Forelimb muscle (tissue), 1 donor: ENCODE data around the gene TUBB6. TPM values are rescaled to one million over a fixed set of nuclear protein-coding genes. Genes with fewer than 3 reads are reported as not detected.

Source experiments
- DNase-seq: peaks from one replicate; pipeline ENCODE4 v3.0.0-alpha.2; 2013; ENCODE audit warnings: low read depth
- polyA plus RNA-seq: library from polyadenylated mRNA; unstranded; fragments of 120-200 nt; gene quantifications from one replicate; pipeline ENCODE4 v1.2.1, GENCODE V29; 2013; ENCODE audit not compliant: insufficient read length

Gene TUBB6
- polyA plus RNA-seq, 1 donor: 224 TPM

DNA sequence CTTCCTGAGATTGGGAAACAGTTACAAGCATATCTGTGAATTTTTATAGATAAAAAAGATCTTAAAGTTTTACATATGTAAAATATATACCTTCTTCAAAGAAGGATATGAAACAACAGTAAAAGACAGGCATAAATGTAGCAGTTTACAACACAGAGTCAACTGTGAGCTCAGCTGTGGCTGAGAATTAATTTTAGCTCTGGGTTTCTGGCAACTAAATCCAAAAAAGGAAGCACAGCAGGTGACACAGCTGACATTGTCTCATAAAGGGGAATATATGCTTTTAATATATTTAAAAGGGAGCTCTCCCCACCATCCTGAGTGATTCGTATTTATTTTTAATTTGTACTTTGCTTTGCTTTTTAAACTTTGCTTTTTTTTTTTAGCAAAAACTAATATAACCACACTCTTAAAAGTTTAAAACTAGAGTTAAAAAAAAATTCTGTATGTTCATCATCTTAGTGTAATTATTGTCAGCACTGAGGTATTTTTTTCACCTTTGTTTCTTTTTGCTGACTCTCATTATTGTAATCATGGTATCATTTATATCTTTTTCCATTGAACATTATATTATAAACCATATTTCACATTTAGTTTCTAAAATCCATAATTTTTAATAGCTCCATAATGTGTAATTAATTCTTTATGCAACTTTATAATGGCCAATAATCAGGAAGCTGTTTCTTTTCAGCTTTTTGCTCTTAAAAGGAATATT lies 6.7 kb downstream of the TUBB6 start:
- no peak for DNase-seq

DNA sequence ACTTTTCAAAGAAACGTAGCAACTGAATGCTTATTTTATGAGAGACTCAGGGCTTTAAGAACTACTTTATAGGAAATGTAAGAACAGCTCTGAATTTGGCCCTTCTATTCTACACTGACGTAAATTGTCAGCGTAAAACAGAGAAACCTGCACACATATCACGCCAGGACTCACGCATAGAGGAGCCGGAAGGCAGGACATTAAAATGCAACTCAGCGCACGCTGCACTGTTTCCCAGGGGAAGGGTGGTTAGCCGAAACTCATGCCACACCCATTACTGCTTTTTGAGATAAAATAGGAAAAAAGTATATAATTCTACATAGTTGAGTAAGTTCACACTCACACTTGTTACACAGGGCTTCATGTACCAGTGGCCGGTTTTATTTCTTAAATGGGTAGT lies 7.4 kb downstream of the TUBB6 start:
- no peak for DNase-seq

DNA sequence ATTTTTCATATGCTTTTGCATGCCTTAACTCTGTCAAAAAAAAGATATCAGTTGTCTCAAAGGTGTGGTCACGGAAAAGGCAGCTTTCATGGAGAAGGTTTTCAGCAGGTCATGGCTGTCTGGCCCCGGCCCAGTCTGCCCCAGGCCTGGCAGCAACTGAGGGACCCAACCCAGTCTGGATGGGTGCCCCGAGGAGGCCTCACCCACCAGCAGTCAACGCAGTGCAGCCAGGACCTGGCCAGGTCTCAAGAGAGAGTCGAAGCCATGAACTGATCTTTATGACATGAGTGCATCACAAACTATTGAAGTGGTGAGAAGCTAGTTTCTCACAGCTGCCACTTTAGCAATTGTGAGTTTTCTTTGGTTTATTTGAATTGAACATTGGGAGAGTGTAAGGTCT lies 7.9 kb downstream of the TUBB6 start:
- DNase-seq: no peak

DNA sequence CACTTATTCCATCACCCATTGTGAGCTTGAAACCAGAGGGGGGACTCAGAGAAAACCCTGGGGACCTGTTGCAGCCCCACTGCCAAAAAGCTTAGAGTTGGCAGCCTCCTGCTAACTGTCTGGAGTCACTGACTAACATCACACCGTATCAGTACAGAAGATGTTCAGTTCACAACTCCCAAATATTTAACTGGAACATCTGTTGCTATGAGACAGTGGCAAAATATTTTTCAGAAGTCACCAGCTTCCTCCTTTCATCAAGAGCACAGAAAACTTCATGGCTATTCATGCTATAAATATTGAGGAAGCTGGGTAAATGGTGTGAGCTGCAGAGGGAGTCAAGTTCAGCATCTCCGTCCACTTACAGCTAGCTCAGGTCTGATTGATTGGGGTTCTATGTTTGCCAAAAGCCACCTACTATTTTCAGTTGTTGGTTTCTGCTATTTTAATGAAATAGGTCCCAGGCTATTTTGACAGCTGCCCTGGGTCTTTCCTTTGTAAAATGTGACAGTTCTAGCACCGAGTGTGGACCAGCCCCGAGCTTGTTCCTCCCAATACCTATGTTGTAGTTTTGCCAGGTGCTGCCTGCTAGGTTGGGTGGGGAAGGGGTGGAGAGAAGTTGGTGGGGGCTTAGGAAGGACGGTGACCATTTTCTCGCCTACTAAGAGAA lies 9.8 kb downstream of the TUBB6 start:
- no peak for DNase-seq

DNA sequence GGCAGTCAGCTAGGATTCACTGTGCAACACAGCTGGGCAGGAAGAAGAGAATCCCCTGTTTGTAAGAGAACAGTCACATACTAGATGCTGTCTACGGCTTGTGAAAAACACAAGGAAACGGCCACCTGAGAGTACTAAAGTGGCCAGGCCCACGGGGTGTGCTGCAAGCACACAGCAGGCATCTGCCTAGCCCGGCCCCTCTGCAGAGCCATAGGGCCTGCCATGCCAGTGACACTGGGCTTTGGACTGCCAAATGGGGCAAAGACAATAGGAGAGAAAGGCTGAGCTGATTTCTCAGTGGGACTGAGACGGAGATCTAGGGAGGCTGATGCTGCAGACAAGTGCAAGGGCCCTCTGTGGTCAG lies 10.3 kb downstream of the TUBB6 start:
- DNase-seq: no peak

DNA sequence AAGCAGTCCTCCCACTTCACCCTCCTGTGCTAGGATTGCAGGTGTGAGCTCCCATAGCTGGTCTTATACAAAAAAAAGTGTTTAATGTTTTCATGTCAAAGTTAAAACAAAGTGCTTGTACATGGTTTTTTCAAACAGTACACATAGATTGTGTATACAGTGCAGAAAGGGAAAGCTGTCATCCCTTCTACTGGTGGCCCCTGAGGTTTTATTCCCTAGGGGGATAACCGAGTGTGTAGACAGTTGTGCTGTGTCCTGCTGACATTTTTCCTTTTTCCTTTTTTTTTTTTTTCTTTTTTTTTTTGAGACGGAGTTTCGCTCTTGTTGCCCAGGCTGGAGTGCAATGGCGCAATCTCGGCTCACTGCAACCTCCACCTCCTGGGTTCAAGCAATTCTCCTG lies 10.8 kb downstream of the TUBB6 start:
- DNase-seq: no peak

DNA sequence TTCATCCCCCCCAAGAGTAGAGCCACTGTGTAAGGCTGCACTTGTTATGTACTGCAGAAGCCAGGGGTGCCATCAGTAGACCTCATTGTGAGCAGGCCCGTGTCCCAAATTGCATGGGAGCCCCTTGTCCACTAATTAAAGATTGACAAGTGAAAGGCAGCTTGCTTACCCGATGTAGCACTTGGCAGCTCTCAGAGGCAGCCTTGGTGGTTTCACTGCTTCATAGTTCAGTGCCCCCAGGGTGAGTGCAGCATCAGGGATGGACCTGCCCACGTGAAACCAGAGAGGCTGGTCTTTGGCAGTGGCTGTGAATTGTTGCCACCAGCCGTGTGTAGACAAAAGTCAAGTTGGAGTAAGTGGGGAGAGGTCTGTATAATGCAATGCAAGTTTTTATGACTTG lies 13.3 kb downstream of the TUBB6 start:
- DNase-seq: no peak

DNA sequence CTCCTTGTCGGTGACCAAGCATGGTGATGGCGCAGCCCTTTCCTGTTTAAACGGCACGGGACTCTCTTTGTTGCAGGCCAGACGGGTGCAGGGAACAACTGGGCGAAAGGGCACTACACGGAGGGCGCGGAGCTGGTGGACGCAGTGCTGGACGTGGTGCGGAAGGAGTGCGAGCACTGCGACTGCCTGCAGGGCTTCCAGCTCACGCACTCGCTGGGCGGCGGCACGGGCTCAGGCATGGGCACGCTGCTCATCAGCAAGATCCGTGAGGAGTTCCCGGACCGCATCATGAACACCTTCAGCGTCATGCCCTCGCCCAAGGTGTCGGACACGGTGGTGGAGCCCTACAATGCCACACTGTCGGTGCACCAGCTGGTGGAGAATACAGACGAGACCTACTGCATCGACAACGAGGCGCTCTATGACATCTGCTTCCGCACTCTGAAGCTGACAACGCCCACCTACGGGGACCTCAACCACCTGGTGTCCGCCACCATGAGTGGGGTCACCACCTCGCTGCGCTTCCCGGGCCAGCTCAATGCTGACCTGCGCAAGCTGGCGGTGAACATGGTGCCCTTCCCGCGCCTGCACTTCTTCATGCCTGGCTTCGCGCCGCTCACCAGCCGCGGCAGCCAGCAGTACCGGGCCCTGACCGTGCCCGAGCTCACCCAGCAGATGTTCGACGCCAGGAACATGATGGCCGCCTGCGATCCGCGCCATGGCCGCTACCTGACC lies 17.1 kb downstream of the TUBB6 start:
- no peak for DNase-seq

DNA sequence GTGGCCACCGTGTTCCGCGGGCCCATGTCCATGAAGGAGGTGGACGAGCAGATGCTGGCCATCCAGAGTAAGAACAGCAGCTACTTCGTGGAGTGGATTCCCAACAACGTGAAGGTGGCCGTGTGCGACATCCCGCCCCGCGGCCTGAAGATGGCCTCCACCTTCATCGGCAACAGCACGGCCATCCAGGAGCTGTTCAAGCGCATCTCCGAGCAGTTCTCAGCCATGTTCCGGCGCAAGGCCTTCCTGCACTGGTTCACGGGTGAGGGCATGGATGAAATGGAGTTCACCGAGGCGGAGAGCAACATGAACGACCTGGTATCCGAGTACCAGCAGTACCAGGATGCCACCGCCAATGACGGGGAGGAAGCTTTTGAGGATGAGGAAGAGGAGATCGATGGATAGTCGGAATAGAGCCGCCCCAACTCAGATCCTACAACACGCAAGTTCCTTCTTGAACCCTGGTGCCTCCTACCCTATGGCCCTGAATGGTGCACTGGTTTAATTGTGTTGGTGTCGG lies 17.7 kb downstream of the TUBB6 start:
- no peak for DNase-seq

DNA sequence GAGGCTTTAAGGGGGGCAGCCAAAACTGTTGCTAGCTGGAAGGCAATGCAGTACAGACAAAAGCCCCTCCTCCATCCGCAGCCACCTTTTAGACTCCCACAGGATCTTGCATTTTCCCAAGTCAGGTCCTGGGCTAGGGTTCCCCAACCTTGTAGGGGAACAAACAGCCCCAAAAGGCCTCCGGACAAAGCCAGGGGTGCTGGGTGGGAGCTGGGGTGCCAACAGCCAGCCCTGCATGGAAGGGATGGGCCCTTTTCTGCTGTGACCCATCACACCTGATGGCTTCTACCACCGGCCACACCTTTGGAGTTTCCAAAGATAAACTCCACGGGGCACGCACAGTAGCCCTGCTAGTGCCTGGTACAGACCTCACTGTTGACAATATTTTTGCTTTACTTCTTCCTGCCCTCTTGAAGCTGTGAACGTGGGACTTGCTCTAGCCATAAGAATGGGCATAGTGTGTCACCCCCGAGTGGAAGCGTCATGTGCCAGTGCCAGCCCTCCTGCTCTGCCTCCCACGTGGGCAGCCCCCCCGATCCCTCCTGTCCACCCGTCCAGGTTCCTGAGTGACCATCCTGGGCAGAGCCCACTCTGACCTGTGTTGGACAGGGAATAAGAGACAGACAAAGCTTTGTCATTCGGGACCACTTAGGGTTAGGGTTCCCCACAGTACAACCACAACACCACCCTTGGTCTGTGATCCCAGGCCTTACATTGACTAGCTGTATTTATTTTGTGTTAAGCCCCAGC lies 18.8 kb downstream of the TUBB6 start:
- DNase-seq: no peak

DNA sequence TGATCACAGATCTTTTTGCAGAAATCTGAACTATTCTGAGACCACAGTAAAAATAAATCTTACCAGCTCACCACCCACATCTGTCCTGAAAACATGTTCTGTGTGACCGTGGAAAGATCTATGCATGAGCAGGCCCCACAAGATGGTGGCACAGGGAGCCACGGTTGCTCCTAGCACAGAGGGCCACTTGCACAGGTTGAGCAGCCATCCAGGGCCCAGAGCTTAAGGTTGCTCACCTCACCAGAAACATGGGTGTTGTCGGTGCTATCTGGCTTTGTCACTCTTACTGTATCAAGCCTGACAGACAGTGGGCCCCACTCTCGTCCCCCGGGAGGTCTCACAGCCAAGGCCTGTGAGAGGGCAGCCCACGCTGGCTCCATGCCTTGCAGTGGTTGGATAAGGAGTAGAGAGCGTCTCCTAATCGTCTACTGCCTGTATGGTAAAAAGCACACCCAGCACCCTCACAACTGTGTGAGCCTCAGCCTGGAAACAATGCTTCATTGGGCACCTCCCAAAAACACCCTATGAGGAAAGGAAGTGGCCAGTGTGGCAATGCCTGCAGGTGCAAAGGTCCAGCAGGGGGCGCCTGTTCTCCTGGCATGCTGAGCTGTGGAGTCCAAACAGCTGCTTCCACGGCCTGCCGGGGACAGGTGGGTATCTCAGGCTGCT lies 19.6 kb downstream of the TUBB6 start:
- DNase-seq: no peak

DNA sequence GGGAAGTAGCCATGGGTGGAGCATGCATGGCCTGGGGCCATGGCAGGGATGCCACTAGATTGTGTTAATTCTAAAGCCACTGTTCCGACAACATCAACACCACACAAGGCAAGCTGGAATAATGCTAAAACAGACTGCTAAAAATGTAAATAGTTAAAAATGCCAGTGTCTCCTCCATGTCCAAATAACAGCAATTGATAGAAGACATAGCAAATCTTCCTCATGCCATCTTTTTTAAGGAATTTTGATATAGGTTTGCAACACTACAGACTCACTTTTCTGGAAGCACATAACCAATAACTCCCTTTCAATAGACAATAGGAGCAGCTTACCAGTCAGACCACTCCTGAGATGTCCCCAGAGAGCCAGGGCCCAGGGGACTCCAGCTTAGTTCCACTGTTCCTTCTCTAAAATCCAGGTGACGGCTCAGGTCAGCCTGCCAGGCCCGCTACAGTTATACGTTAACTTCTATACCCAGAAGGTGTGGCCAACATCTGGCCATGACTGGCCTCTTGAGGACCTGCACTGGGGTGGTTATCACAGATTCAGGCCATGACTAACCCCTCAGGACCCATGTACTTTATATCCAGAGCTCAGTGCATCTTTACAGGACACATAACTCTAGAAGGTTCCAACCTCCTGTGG lies 20.3 kb downstream of the TUBB6 start:
- no peak for DNase-seq

DNA sequence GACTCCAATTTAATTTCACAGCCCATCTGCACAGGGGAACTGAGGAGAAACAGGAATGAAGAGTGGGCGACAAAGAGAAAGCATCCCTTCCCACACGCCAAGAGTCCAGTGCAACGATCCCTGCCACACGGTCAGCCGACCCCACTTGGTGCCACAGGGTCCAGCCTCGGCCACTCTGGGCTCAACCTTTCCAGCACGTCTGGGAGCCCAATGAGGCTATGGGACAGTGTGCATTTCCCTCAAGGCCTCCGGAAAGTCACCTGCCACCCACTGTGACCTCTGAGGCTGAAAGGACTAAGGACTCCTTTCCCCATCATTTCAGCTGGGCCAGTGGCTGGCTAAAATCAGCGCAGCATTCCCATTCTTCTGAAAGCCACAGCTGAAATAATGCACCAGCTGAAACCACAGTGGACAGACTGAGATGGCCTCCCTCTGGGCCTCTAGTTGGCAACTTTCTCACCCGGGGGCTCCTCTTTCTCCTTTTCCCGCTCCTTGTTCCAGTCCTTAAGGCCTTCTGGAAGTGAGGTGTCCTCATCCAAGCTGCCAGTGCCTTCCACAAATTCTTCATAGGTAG lies 21.2 kb downstream of the TUBB6 start:
- no peak for DNase-seq

DNA sequence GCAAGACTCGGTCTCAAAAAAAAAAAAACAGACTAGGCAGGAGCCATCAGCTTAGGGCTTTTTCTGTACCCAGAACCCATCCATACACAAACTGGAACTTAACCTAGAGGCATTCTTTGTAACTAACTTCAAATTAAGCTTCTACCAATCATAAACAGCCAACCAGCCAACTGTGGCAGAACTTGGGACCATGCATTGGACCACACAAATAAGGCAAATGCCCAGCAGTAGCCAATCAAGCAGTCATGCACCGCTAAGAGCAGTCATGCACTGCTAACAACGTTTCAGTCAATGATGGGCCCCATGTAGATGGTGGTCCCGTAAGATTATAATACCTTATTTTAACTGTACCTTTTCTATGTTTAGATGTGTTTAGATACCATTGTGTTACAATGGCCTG lies 22.7 kb downstream of the TUBB6 start:
- DNase-seq: no peak

DNA sequence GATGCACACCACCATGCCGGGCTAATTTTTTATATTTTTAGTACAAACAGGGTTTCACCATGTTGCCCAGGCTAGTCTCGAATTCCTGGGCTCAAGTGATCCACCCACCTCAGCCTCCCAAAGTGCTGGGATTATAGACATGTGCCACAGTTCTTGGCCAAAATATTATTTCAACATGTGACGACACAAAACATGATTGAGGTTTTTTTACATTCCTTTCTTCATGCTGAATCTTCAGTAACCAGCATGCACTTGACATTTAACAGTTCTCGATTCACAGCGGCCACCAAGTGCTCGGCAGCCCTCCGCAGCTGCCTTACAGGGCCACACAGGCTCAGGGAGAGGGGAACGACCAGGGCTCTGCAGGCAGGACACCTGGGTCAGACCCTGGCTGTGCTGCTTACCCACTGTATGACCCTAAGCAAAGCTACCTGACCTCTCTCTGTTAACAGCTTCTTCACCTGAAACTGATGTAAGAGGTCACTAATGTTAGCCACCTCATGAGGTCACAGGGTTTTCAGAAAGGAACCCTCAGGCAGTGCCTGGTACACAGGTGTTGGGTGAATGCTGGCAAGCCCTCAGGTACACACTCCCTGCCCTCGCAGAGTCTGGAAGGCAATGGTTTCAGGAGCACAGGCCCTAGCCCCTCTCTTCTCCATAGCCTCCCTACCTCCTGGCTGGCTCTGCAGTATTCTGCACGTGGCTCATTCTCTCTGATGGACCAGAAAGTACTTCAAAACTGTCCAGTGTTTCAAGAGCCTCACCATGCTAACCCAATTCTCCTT lies 25.7 kb downstream of the TUBB6 start:
- DNase-seq: no peak

DNA sequence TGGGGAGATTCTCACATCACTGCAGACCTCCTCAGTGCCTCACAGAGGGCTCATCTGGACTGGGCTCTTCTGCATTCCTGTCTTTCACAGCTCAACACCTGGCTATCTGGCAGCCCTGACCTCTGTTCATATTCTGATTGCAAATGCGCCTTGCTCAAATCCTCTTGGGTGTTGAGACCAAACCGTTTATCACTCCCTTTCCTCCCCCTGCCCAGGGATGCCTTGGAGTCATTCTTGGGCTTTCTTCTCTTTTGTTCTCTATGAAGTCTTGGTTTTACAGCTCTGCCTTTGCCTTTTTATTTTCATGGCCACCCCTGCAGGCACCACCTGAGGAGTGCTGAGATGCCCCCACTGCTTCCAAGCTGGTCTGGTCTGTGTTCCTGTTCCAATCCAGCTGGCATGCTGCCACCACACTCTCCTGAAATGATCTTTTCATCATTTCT lies 26.3 kb downstream of the TUBB6 start:
- no peak for DNase-seq

DNA sequence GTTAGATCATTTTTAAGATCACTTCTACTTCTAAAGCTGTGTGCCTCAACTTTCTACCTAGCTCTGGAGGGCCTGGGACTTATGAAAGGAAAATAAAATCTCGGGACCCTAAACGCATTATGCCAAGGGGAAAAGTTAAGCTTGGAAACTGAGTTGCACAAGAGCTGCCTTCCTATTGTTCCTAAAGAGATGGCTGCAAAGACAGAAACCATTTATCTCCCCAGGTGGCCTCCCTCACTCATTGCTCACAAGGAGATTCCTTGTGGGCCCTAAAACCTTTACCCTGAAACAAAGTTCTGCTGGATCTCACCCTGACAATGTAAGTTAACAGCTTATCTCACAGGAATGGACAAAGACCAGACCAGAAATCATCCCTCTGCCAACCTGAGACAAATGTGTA lies 26.8 kb downstream of the TUBB6 start:
- DNase-seq: no peak

DNA sequence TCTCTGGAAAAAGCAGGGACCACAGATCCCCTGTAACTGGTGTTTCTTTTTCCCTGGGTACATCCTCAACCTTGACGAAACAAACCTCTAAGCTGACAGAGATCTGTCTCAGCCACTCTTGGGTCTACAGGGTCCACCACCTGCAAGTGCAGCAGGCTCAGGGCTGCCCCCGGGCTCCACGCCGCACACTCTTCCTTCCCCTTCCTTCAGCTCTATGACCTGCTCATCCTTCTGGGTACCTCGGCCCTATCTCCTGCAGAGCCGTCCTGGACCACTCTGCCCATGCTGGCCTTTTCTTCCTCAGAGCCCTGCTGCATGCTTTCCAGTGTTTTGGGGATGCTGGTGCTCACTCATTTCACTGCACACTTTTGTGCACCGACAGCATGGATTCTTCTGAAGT lies 27.5 kb downstream of the TUBB6 start:
- DNase-seq: no peak

DNA sequence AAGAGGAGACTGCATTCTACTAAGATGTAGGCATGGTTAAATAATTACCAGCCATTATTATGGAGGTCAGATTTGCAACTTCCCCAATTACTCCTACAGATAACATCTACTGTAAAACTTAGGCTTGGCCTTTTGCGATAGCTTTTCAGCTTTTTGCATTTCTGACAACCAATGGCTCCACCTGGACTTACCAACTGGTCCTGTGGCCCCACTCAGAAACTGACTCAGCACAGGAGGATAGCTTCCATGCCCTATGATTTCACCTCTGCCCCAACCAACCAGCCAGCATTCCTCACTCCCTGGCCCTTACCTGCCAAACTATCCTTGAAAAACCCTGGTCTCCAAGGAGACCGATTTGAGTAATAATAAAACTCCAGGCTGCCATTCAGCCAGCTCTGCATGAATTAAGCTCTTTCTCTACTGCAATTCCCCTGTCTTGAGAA lies 28.2 kb downstream of the TUBB6 start:
- no peak for DNase-seq

DNA sequence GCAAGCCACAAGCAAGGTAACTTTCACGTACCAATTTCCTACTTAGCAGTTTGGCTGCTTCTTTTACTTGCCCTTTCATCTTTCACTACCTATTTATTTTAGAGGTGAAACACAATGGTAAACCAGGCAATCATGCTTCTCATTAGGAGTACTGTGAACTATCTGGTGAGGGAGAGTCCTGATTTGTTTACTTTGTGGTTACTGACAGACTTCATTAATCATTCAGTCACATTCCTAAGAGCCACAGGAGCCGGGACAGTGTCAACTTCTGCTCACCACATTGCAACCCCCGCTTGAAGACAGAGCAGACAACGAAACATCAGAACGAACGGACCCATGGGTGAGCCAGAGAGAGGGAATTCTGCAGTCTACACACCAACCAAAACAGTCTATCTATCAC lies 28.8 kb downstream of the TUBB6 start:
- DNase-seq: no peak
